Central memory CD8-positive, alpha-beta T cell (primary cell): ENCODE results near the gene INSRR.

Experiments
- ATAC-seq: fragments of 150-1000 bp; cut with Tn5 transposase; replicated peaks from 2 replicates; pipeline ENCODE4 v1.10.0; 2022; ENCODE audit warnings: mild to moderate bottlenecking, moderate FRiP score, moderate number of reproducible peaks; ENCODE audit not compliant: poor library complexity, severe bottlenecking; ENCODE audit errors: extremely low read depth
- DNase-seq, 2 donors: peaks; one replicate each; pipeline ENCODE4 v3.0.0; 2021; ENCODE audit warnings: low spot score in 2 of 2
- H3K27ac Mint-ChIP-seq: one replicate; pipeline ENCODE4 v1.8.0; 2022; ENCODE audit warnings: low read depth, mild to moderate bottlenecking, moderate library complexity, mixed read lengths
- H3K27me3 Mint-ChIP-seq: one replicate; pipeline ENCODE4 v1.8.0; 2022; ENCODE audit warnings: mixed read lengths
- H3K36me3 Mint-ChIP-seq: one replicate; pipeline ENCODE4 v1.8.0; 2022; ENCODE audit warnings: mild to moderate bottlenecking, moderate library complexity, mixed read lengths; ENCODE audit not compliant: insufficient read depth
- H3K4me1 Mint-ChIP-seq: one replicate; pipeline ENCODE4 v1.8.0; 2022; ENCODE audit warnings: mixed read lengths
- H3K4me3 Mint-ChIP-seq: one replicate; pipeline ENCODE4 v1.8.0; 2022; ENCODE audit warnings: mild to moderate bottlenecking, moderate library complexity, mixed read lengths
- H3K9me3 Mint-ChIP-seq: one replicate; pipeline ENCODE4 v1.8.0; 2022; ENCODE audit warnings: mixed read lengths

Gene INSRR

DNA sequence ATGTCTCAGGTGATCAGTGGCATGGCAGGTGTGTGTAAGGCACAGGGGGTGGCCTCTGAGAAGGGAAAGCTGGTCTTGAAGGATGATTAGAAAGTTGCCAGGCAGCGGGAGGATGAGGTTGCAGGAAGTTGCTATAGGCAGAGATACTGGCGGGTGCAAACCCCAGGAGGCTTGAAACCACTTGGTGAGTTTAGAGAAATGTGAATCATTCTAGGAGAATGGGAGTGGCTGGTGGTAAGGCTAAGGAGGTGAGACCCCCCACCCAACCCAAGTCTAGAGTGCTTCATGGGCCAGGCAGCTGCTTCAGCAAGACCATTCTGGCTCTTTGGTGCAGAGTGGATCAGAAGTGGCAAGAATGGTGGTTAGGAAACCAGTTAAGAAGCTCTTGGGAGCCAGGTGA is 51.3 kb downstream of the INSRR start:
- no peaks in the 10 kb centered on the region for H3K27me3 Mint-ChIP-seq

DNA sequence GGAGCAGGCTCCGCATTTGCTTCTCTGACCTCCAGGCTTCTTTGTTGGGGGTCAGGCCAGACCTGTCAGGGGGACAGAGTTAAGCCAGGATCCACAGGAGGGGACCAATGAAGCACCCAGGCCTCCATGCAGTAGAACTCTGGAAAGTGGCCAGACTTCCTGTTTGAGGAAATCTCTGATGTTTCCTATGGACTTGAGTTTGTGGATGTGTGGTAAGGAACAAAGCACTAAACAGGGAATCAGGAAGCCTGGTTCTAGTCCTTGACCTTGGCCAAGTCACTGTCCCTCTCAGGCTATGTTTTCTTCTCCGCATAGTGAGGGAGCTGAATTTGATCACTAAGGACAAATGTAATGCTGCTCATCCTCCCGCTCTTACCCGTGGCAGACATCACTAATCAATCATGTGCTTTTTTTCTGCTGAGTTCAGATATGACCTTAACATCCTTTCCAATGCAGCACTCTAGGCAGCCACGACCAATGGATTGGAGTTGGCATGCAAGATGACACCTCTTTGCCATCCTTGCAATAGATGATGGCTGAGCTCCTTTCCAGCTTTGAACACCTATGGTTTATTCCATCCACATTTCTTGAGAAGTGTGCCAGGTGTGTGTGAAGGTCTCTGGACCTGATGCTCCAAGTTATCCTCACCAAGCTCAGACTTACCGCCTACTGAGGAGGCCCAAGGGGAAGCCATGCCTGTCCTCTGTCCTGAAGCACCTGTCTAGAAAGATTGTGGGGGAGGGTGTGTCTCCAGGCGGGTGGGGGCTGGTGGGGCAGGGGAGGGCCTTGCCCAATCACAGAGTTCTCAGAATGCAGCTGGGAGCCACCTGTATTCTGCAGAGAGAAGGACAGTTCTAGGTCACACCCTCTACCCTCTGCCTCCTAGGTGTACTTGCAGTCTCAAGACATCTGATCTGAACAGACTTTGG is 52.1 kb downstream of the INSRR start:
- Mint-ChIP-seq H3K36me3 (peaks cover 58% of the 10 kb centered on the region), H3K4me3 (peak overlapping the region; percentile 41), H3K27me3 (no peaks in the 10 kb centered on the region), H3K27ac (peak overlapping the region; percentile 94), H3K9me3 (no peaks in the 10 kb centered on the region), H3K4me1 (peaks cover 61% of the 10 kb centered on the region)
- DNase-seq (no peak), ATAC-seq (no peak)

More for the DNA sequence above, 51.3 kb downstream of the INSRR start:
- peak overlapping the region; percentile 94 for H3K27ac Mint-ChIP-seq
- H3K36me3 Mint-ChIP-seq = peaks cover 64% of the 10 kb centered on the region
- no peaks in the 10 kb centered on the region for H3K9me3 Mint-ChIP-seq
- H3K4me3 Mint-ChIP-seq = peak overlapping the region; percentile 41
- ATAC-seq = peak; percentile 30
- H3K4me1 Mint-ChIP-seq = peaks cover 64% of the 10 kb centered on the region
- DNase-seq = no peak

DNA sequence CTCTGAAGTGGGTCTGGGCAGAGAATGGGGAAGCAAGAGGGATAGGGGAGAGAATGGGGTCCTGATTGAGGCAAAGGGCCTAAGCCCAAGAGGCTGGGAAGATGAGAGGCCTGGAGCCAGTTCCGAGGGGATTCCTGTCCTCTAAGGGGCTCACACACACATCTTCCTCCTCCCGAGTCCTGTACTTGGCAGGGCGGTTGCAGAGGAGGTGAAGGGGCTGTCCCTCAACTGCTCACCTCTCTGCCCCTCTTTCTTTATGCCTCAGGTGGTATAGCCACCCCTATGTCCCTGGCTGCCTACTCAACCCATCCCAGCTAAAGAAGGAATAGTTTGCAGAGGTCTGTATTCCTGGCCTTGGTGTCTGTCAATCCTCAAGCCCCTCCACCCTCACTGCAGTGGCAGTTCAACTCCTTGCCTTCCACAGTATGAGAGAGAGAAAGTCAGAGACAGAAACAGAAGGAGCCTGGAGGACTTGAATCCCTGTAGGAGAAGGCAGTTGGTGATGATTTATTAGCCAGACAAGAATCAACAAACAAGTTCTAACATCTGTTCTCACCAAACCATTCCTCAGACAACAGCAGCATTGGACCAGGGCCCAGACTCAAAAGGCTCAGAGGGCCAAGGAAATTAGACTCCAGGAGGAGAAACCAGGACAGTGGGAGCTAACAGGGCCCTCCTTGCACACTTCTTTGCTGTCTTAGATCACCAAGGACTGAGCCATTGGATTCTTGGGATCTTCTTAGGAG is 53.0 kb downstream of the INSRR start:
- H3K27ac Mint-ChIP-seq = peak overlapping the region; percentile 94
- H3K4me3 Mint-ChIP-seq = no peak overlapping the region
- H3K36me3 Mint-ChIP-seq = peaks cover 53% of the 10 kb centered on the region
- H3K27me3 Mint-ChIP-seq = no peaks in the 10 kb centered on the region
- DNase-seq (no peak), ATAC-seq (no peak)
- H3K9me3 Mint-ChIP-seq = no peaks in the 10 kb centered on the region
- peaks cover 59% of the 10 kb centered on the region for H3K4me1 Mint-ChIP-seq

DNA sequence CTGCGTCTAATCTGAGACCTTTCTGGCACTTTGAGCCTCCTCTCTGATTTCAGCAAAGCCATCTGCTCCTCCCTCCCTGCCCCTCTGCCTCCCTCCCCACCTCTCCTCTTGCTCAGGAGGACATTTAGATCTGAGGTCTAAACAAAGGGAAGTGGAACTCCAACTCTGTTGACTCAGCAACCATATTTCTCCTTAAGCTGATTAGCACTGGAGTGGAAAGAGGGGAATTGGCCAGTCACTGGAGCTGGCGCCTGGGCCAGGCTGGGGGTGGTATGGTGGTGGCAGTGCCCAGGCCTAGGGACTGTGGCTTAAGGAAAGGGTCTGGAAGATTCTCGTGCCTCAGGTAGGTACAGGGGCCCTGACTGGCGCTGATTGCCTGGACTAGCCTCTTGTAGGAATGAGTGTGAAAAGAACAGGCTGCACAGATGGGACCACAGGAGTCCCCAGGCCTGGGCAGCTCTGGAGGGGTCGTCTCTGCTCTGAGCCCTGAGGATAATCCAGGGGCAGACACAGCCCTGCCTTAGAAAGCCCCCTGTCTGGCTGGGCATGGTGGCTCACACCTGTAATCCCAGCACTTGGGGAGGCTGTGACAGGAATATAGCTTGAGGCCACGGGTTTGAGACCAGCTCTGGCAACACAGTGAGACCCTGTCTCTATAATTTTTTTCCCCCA is 54.2 kb downstream of the INSRR start:
- Mint-ChIP-seq H3K4me1 (peaks cover 57% of the 10 kb centered on the region), H3K36me3 (peaks cover 49% of the 10 kb centered on the region), H3K9me3 (no peaks in the 10 kb centered on the region), H3K27ac (peak overlapping the region; percentile 94), H3K27me3 (no peaks in the 10 kb centered on the region), H3K4me3 (no peak overlapping the region)
- DNase-seq (no peak), ATAC-seq (no peak)

DNA sequence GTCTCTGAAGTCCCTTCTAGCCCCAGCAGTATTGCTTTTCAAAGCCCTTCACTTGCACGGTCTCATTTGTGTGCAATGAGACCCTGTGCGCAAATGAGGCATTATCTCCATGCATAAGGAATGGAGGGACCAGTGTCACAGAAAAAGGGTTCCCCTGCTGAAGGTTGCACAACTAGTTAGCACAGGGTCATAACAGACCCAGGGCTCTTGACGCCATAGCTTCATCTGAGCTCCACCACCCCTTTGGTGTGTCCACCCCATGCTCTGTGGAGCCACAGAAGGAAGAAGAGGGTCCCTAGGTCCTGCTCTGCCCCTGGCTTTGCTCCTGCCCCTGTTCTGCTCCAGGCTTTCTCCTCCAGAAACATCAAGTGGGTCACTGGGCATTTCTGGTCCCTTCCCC is 54.9 kb downstream of the INSRR start:
- Mint-ChIP-seq H3K27me3 (no peaks in the 10 kb centered on the region), H3K27ac (peak overlapping the region; percentile 94), H3K4me1 (peaks cover 50% of the 10 kb centered on the region), H3K9me3 (no peaks in the 10 kb centered on the region), H3K36me3 (peaks cover 49% of the 10 kb centered on the region), H3K4me3 (no peak overlapping the region)
- ATAC-seq (no peak), DNase-seq (no peak)

DNA sequence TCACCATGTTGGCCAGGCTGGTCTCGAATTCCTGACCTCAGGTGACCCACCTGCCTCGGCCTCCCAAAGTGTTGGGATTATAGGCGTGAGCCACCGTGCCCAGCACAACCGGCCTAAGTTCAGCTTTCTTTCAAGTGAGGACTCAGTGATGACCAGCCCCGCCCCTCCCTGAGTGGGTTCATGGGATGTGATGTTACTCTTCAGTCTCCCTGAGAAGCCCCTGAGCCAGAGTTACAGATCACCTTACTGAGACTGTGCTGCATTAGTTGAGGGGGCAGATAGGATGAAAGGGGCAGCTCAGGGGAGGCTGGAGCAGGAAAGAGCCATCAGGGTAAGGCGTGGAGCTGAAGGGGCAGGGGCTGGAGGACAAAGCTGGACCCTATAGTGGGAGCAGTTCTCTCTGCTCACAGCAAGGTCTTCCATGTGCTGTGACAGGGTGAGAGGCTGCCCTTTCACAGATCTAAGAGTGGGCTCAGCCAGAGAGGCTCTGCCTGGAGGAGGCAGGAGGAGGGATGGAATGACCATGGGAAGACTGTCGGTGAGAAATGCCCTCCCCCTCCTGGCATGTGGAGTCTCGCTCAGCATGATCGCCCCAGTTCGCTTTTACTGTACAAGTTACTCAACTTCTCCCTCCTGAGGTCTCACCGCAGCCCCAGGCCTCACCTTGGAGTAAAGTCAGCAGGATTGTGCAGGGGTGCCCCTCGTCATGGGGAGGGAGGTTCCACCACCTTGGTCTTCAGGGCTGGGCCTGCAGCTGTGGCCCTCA is 55.6 kb downstream of the INSRR start:
- peaks cover 46% of the 10 kb centered on the region for H3K36me3 Mint-ChIP-seq
- H3K9me3 Mint-ChIP-seq = no peaks in the 10 kb centered on the region
- no peak for DNase-seq
- no peak overlapping the region for H3K4me3 Mint-ChIP-seq
- H3K4me1 Mint-ChIP-seq = peaks cover 42% of the 10 kb centered on the region
- H3K27ac Mint-ChIP-seq = peak overlapping the region; percentile 72
- no peak for ATAC-seq
- no peaks in the 10 kb centered on the region for H3K27me3 Mint-ChIP-seq

DNA sequence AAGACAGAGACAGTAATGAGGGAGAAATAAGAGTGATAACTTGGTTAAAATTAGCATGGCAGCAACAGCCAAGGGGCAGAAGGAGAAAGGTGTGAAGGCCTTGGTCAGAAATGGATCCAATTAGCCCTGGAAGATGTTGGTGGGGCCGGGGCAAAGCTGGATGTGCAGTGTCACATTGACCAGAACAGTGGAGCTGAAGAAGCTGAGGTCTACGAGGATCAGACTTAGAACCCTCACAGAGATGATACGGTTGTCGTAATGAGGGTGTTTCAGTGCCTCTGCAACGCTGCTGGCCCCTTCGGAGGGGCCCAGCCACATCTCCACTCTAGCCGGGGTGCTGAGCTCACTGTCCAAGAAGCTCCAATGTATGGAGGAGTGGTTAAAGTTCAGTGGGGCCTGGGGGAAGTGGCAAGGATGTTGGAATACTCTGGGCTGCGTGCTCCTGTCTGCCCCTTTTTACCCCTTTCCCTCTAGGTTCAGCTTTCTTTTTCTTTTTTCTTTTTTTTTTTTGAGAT is 56.4 kb downstream of the INSRR start:
- H3K27ac Mint-ChIP-seq = peak overlapping the region; percentile 72
- H3K4me1 Mint-ChIP-seq = peaks cover 35% of the 10 kb centered on the region
- DNase-seq (no peak), ATAC-seq (no peak)
- H3K27me3 Mint-ChIP-seq = no peaks in the 10 kb centered on the region
- no peak overlapping the region for H3K4me3 Mint-ChIP-seq
- H3K9me3 Mint-ChIP-seq = no peaks in the 10 kb centered on the region
- peaks cover 49% of the 10 kb centered on the region for H3K36me3 Mint-ChIP-seq

DNA sequence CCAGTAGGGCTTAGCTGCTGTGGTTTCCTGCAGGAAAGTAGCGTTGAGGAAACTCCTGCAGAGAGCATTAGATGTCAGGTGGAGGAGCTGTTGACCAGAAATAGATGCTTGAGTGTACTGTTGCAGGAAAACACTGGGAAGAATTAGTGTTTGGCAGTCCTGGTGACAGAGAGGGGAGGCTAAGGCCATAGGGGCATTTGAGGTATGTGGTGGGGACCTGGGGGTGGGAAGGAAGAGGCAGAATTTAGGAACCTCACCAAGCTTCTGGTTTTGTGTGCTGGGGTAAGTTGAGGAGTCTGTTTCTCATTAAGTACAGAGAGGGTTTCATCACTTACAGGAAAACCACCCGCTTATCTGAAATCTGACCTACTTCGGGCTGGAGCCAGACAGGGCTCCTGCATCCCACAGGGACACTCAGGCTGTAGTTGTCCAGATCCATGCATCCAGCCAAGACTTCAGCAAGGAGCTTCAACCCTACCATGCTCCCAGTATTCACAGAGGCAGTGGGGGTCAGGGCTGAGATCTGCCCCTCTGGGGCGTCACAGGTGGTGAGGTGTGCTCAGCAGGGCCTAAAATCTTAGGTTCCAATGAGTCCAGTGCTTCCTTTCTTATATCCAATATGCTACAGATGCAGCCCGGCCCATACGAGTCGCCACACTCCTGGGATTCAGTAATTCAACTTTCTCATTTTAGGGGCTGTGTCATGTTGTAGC is 57.4 kb downstream of the INSRR start:
- peaks cover 36% of the 10 kb centered on the region for H3K4me1 Mint-ChIP-seq
- H3K27me3 Mint-ChIP-seq = no peaks in the 10 kb centered on the region
- H3K36me3 Mint-ChIP-seq = peaks cover 47% of the 10 kb centered on the region
- peak overlapping the region; percentile 72 for H3K27ac Mint-ChIP-seq
- no peak overlapping the region for H3K4me3 Mint-ChIP-seq
- no peak for ATAC-seq
- DNase-seq = no peak
- H3K9me3 Mint-ChIP-seq = no peaks in the 10 kb centered on the region

DNA sequence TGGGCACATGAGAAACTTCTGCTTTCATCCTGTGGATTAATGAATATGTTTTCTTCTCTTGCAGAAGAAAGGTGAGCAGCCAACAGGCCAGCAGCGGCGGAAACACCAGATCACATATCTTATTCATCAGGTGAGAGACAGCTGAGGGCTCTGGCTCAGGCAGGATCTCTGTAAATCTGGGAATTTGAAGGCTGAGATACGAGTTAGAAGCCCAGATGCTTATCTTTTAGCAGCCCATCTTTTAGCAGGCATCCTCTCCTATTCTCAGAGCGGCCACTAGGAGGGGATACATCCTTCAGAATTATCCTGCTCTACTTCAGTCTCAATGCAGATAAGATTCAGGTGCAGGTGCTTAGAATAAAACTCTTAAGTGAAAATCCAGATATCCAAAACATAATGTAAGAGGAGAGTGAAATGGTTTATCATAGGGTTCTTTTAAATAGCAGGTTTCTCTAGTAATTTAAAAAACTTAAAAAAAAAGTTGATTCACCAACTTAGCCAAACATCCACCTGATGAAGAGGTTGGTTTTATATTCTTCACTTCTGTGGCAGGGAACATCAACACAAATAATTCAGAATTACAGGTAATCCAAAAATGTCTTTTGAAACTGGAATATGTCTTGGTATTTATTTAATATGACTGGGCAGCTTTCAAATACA is 61.6 kb downstream of the INSRR start:
- Mint-ChIP-seq H3K4me3 (no peak overlapping the region), H3K4me1 (peaks cover 16% of the 10 kb centered on the region), H3K27me3 (no peaks in the 10 kb centered on the region), H3K27ac (no peak overlapping the region), H3K36me3 (peaks cover 68% of the 10 kb centered on the region), H3K9me3 (no peaks in the 10 kb centered on the region)
- peak; percentile 73 for ATAC-seq
- peak in 1 of 2 donors; percentile 57 for DNase-seq

DNA sequence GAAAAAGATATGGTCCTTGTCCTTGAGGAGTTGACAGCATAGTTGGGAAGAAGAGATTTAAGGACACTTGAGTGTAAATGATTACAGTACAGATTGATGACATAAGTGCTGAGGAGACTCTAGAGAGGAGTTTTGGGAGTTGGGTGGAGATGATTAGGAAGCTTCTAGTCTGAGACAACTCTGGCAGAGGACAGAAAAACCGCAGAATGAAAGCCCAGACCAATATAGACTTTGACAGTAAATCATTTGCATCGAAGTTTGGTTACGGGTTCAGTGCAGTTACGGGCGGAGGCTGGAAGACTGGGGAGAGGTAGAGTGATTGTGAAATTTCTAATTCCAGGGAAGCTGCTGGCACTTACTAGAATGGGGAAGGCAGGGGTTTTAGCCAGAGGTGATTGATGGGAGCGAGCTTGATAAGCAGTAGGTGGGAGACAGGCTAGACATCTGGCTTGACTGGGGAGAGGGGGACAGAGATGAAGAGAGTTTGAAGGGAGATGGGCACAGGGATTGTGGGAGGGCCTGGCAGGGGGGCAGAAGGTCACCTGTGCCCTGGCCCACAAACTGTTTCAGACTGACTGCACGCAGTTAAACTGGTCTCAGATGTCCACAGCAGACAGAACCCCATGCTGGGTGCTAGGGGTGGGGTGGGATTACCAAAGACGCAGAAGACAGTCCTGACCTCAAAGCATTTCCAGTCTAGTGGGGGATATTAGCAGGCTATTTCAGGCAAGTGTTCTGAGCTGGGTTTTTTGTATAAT is 62.4 kb downstream of the INSRR start:
- H3K27me3 Mint-ChIP-seq = no peaks in the 10 kb centered on the region
- peaks cover 11% of the 10 kb centered on the region for H3K4me1 Mint-ChIP-seq
- H3K4me3 Mint-ChIP-seq = no peak overlapping the region
- no peak for ATAC-seq
- H3K27ac Mint-ChIP-seq = no peak overlapping the region
- peaks cover 70% of the 10 kb centered on the region for H3K36me3 Mint-ChIP-seq
- no peak for DNase-seq
- no peaks in the 10 kb centered on the region for H3K9me3 Mint-ChIP-seq
